Caco-2 (cell line): ENCODE measurements around the gene PRMT3. TPM values are rescaled to one million over a fixed set of nuclear protein-coding genes. Genes with fewer than 3 reads are reported as not detected.
A peak's percentile ranks its signal among the peaks of the same experiment; 100 is the strongest.

Source experiments
- Bru-seq: library from RNA; stranded (reverse); fragments of 400-500 nt; gene quantifications from one replicate; lab custom pipeline; 2021; lab: Mats Ljungman, UMichigan
- BruChase-seq, 2 experiments: library from RNA; stranded (reverse); fragments of 400-500 nt; gene quantifications; one replicate each; lab custom pipeline; 2021; lab: Mats Ljungman, UMichigan
- BruUV-seq: library from RNA; stranded (reverse); fragments of 400-500 nt; replicated peaks from 2 replicates; lab custom pipeline; 2021; lab: Mats Ljungman, UMichigan
- CTCF ChIA-PET: fragments of 300-600 bp; sonication (Branson Sonifier 250); formaldehyde crosslinking; loops from one replicate; lab custom pipeline; 2022; ENCODE audit warnings: antibody characterized with exemption; lab: Charles Lee
- POLR2A ChIA-PET: fragments of 300-600 bp; sonication (Branson Sonifier 250); formaldehyde crosslinking; loops from one replicate; lab custom pipeline; 2022; ENCODE audit warnings: antibody characterized with exemption; lab: Charles Lee
- DNase-seq, 2 experiments: peaks; one replicate each; pipeline versions ENCODE4 v3.0.0 to v3.0.0-alpha.2; 2020 to 2022
- H3K27me3 ChIP-seq: replicated peaks from 2 replicates; pipeline ENCODE4 v1.6.0; 2011; ENCODE audit warnings: low read length; ENCODE audit not compliant: control insufficient read depth, insufficient read depth
- H3K36me3 ChIP-seq: 2 replicates; pipeline ENCODE4 v1.5.1; 2011; ENCODE audit warnings: low read length; ENCODE audit not compliant: control insufficient read depth, insufficient read depth
- H3K4me1 ChIP-seq: fragments of 250-450 bp; sonication (Bioruptor Pico); 2 replicates; pipeline ENCODE4 v1.5.1; 2020; ENCODE audit warnings: mild to moderate bottlenecking
- H3K4me3 ChIP-seq: 2 replicates; pipeline ENCODE4 v1.5.1; 2011; ENCODE audit warnings: low read depth, mild to moderate bottlenecking, control low read depth, low read length
- H3K9me3 ChIP-seq: fragments of 250-450 bp; sonication (Bioruptor Pico); 2 replicates; pipeline ENCODE4 v1.5.1; 2020; ENCODE audit warnings: mild to moderate bottlenecking, moderate library complexity
- H3K27ac Mint-ChIP-seq: one replicate; pipeline ENCODE4 v1.8.0; 2022; ENCODE audit warnings: mixed read lengths; ENCODE audit not compliant: unreplicated experiment
- H3K27me3 Mint-ChIP-seq: one replicate; pipeline ENCODE4 v1.8.0; 2022; ENCODE audit warnings: mixed read lengths; ENCODE audit not compliant: insufficient read depth, unreplicated experiment
- H3K36me3 Mint-ChIP-seq: one replicate; pipeline ENCODE4 v1.8.0; 2022; ENCODE audit warnings: mild to moderate bottlenecking, mixed read lengths; ENCODE audit not compliant: insufficient read depth, unreplicated experiment
- H3K4me1 Mint-ChIP-seq: one replicate; pipeline ENCODE4 v1.8.0; 2022; ENCODE audit warnings: low read depth, mixed read lengths; ENCODE audit not compliant: unreplicated experiment
- H3K4me3 Mint-ChIP-seq: one replicate; pipeline ENCODE4 v1.8.0; 2022; ENCODE audit warnings: mild to moderate bottlenecking, moderate library complexity, mixed read lengths; ENCODE audit not compliant: unreplicated experiment
- H3K9me3 Mint-ChIP-seq: one replicate; pipeline ENCODE4 v1.8.0; 2022; ENCODE audit warnings: mixed read lengths; ENCODE audit not compliant: unreplicated experiment
- intact Hi-C: fragments of 100-400 bp; cut with micrococcal nuclease; formaldehyde crosslinking; loops from one replicate; pipeline ENCODE4 v1.10.0; 2022; ENCODE audit not compliant: unreplicated experiment
- long read RNA-seq: library from polyadenylated mRNA; stranded (forward); transcript quantifications from one replicate; pipeline ENCODE4 v2.0.0, GENCODE V29; 2022
- total RNA-seq: library from RNA; stranded (reverse); gene quantifications from 2 replicates; pipeline ENCODE4 v1.2.3, GENCODE V29; 2022
- TF ChIP-seq, protein P1 (sequence below), 2 experiments: fragments of 200-600 bp in 1 of 2; IDR thresholded peaks; 1 replicate in 1 of 2; 2 replicates in 1 of 2; pipeline versions ENCODE4 v1.5.1 to v1.8.0; 2011 to 2022; ENCODE audit warnings: antibody characterized with exemption in 1 of 2, control low read depth in 1 of 2, inconsistent platforms in 1 of 2, low read depth in 1 of 2, low read length in 1 of 2, mild to moderate bottlenecking in 1 of 2, moderate library complexity in 1 of 2; ENCODE audit not compliant: insufficient read depth in 1 of 2, severe bottlenecking in 1 of 2, unreplicated experiment in 1 of 2

PRMT3 gene
- total RNA-seq (26.1 and 28.5 TPM in 2 replicates), Bru-seq, nascent RNA (percentile 84 among the genes with signal in this experiment), BruChase-seq, experiment 1, labeled RNA remaining after a 2-hour chase (percentile 71 among the genes with signal in this experiment), BruChase-seq, experiment 2, labeled RNA remaining after a 6-hour chase (percentile 67 among the genes with signal in this experiment)
- long read RNA-seq, transcript PRMT3-202 (16 exons, 2,653 nt): major isoform, 55 of 70 reads
- long read RNA-seq, partial matches to known transcripts: 4 of 70 reads
- long read RNA-seq, other reads (novel, unspliced or antisense): 7 of 70 reads

- TF ChIP-seq, protein P1, sequence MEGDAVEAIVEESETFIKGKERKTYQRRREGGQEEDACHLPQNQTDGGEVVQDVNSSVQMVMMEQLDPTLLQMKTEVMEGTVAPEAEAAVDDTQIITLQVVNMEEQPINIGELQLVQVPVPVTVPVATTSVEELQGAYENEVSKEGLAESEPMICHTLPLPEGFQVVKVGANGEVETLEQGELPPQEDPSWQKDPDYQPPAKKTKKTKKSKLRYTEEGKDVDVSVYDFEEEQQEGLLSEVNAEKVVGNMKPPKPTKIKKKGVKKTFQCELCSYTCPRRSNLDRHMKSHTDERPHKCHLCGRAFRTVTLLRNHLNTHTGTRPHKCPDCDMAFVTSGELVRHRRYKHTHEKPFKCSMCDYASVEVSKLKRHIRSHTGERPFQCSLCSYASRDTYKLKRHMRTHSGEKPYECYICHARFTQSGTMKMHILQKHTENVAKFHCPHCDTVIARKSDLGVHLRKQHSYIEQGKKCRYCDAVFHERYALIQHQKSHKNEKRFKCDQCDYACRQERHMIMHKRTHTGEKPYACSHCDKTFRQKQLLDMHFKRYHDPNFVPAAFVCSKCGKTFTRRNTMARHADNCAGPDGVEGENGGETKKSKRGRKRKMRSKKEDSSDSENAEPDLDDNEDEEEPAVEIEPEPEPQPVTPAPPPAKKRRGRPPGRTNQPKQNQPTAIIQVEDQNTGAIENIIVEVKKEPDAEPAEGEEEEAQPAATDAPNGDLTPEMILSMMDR (IDR thresholded peaks at IDR 0.05; ENCODE audit: insufficient read depth in 1 of 2, low read depth in 1 of 2, low read length in 1 of 2, severe bottlenecking in 1 of 2, unreplicated experiment in 1 of 2): peak in 1 of 2 experiments; percentile 99
- no TSS peak for BruUV-seq
- H3K36me3 Mint-ChIP-seq: peaks cover 37% of the 10 kb centered on the region
These were observed at the start of gene PRMT3 for GRCh38 chr11:20387261-20388095. TSS of gene PRMT3 (plus strand) at chr11:20387716. CDS start at chr11:20387747, 31 bp downstream.

DNA sequence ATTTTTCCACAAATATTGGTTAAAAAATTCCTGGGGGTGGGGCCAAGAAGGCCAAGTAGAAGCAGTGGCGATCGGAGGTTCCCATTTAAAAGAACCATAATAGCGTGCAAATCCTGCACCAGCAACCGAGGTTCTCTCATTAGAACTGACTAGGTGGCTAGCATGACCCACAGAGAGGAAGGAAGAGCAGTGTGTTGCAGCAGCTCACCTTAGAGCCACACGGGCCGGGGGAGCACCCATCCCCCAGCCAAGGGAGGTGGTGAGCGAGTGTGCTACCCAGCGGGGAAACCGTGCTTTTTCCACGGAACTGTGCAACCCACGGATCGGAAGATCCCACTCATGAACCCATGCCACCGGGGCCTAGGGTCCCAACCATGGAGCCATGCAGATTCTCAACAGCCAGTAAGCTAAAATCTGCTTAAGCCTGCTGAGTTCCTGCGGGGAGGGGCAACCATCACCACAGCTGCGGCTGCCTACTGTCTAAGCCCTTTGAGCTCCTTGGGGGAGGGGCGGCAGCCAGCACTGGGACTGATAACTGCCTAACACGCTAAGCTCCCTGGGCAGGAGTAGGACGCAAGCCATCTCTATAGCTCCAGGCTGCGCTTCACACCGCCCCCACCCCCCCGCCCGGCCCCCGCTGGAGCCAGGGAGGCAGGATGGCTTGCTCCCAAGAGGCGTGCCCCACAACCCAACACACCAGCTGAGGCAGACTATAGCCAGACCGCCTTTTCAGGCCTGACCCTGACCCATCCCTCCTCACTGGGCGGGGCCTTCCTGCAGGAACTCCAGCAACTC is 45.0 kb upstream of the PRMT3 start:
- no TSS peak for BruUV-seq
- DNase-seq: no peak
- no peak overlapping the region for H3K4me3 ChIP-seq

More at GRCh38 chr11:20387261-20388095, at the start of gene PRMT3:
- no peaks in the 10 kb centered on the region for H3K9me3 Mint-ChIP-seq
- Histone ChIP-seq H3K4me3 (peak within 1 kb of the TSS; percentile 98), H3K4me1 (peaks cover 11% of the 10 kb centered on the region; the same call in 1 of the 2 replicates), H3K9me3 (no peaks in the 10 kb centered on the region), H3K36me3 (no peaks in the 10 kb centered on the region), H3K27me3 (no peaks in the 10 kb centered on the region)
- H3K4me3 Mint-ChIP-seq: peak within 1 kb of the TSS; percentile 99
- no peaks in the 10 kb centered on the region for H3K4me1 Mint-ChIP-seq
- POLR2A ChIA-PET: no interaction called here
- H3K27ac Mint-ChIP-seq: peak within 1 kb of the TSS; percentile 99
- DNase-seq: peak; percentile 95 to 99
- H3K27me3 Mint-ChIP-seq: no peaks in the 10 kb centered on the region
- intact Hi-C loops: loop anchor here (2.0 kb wide), 1 partner anchor 223 kb away; no protein-coding TSS in a partner anchor
- CTCF ChIA-PET: interaction anchor here (0.7 to 1.4 kb wide), 2 partner anchors 10 to 199 kb away, joined by 3 to 7 read pairs (median 3); no protein-coding TSS in a partner anchor

More for the DNA sequence above, 45.0 kb upstream of the PRMT3 start:
- intact Hi-C loops: no loop called here
- no peaks in the 10 kb centered on the region for H3K9me3 ChIP-seq
- H3K4me1 ChIP-seq: no peaks in the 10 kb centered on the region
- POLR2A ChIA-PET: interaction anchor here (0.5 kb wide), 1 partner anchor 207 kb away, joined by 3 read pairs; no protein-coding TSS in a partner anchor
- H3K27me3 Mint-ChIP-seq: peaks cover 11% of the 10 kb centered on the region
- no peak overlapping the region for H3K27ac Mint-ChIP-seq
- CTCF ChIA-PET: no interaction called here
- H3K9me3 Mint-ChIP-seq: no peaks in the 10 kb centered on the region
- TF ChIP-seq, protein P1 (IDR thresholded peaks at IDR 0.05; ENCODE audit: insufficient read depth in 1 of 2, low read depth in 1 of 2, low read length in 1 of 2, severe bottlenecking in 1 of 2, unreplicated experiment in 1 of 2): no peak
- peaks cover 7% of the 10 kb centered on the region for H3K4me1 Mint-ChIP-seq
- H3K36me3 Mint-ChIP-seq: no peaks in the 10 kb centered on the region
- H3K27me3 ChIP-seq: no peaks in the 10 kb centered on the region
- H3K4me3 Mint-ChIP-seq: no peak overlapping the region
- no peaks in the 10 kb centered on the region for H3K36me3 ChIP-seq
